H1 (cell line): ENCODE measurements around the gene RHO. TPM values are rescaled to one million over a fixed set of nuclear protein-coding genes. Genes with fewer than 3 reads are reported as not detected.

Experiments used
- CTCF ChIA-PET: fragments of 300-600 bp; sonication (Branson Sonifier 250); formaldehyde crosslinking; loops from one replicate; lab custom pipeline; 2021; ENCODE audit not compliant: partially characterized antibody; lab: Charles Lee
- POLR2A ChIA-PET: fragments of 300-600 bp; sonication (Branson Sonifier 250); formaldehyde crosslinking; loops from one replicate; lab custom pipeline; 2021; ENCODE audit warnings: inconsistent platforms; ENCODE audit not compliant: partially characterized antibody; lab: Charles Lee
- DNase-seq, 2 experiments: peaks; one replicate each; pipeline versions ENCODE4 v3.0.0 to v3.0.0-alpha.2; 2010 to 2022; ENCODE audit warnings: low spot score in 2 of 2, low read depth in 1 of 2, mixed read lengths in 1 of 2
- FAIRE-seq: peaks from 2 replicates; lab custom pipeline; 2011; peaks lifted over from hg19 to GRCh38; lab: Jason Lieb, UNC
- H2AFZ ChIP-seq: 2 replicates; pipeline ENCODE4 v1.8.1; 2012; ENCODE audit warnings: low read length, inconsistent platforms
- H2AK5ac ChIP-seq: 2 replicates; pipeline ENCODE4 v1.6.1; 2013; ENCODE audit warnings: low read depth, low read length
- H2BK120ac ChIP-seq: replicated peaks from 2 replicates; pipeline ENCODE3; 2013; ENCODE audit warnings: low read depth, low read length, inconsistent platforms
- H2BK12ac ChIP-seq: 2 replicates; pipeline ENCODE4 v1.6.1; 2013; ENCODE audit warnings: low read depth, low read length
- H2BK15ac ChIP-seq: 2 replicates; pipeline ENCODE4 v1.6.1; 2013; ENCODE audit warnings: low read length
- H2BK20ac ChIP-seq: 2 replicates; pipeline ENCODE4 v1.6.1; 2013; ENCODE audit warnings: low read length
- H2BK5ac ChIP-seq: 2 replicates; pipeline ENCODE4 v1.6.1; 2013; ENCODE audit warnings: low read depth, low read length
- H3K14ac ChIP-seq: 2 replicates; pipeline ENCODE4 v1.6.1; 2013; ENCODE audit warnings: inconsistent platforms; ENCODE audit not compliant: insufficient read length
- H3K18ac ChIP-seq: 2 replicates; pipeline ENCODE4 v1.6.1; 2013; ENCODE audit warnings: low read length; ENCODE audit errors: extremely low read depth
- H3K23ac ChIP-seq: 2 replicates; pipeline ENCODE4 v1.6.1; 2013; ENCODE audit warnings: inconsistent platforms; ENCODE audit not compliant: insufficient read length
- H3K23me2 ChIP-seq: 2 replicates; pipeline ENCODE4 v1.6.1; 2013; ENCODE audit warnings: low read depth, low read length
- H3K27ac ChIP-seq: 2 replicates; pipeline ENCODE4 v1.6.1; 2011; ENCODE audit warnings: low read depth, low read length, inconsistent platforms
- H3K27me3 ChIP-seq, 4 experiments: replicated peaks in 1 of 4; 1 replicate in 1 of 4; 2 replicates in 3 of 4; pipeline versions ENCODE4 v1.6.1 to v1.8.1; 2011 to 2013; ENCODE audit warnings: low read length in 3 of 4, mild to moderate bottlenecking in 3 of 4, inconsistent platforms in 2 of 4, mixed read lengths in 2 of 4, moderate library complexity in 1 of 4; ENCODE audit not compliant: control insufficient read depth in 3 of 4, insufficient read depth in 3 of 4; ENCODE audit errors: extremely low read depth in 1 of 4
- H3K36me3 ChIP-seq, 4 experiments: 2 replicates each; pipeline versions ENCODE4 v1.6.1 to v1.8.1; 2011 to 2013; ENCODE audit warnings: mild to moderate bottlenecking in 4 of 4, low read length in 3 of 4, moderate library complexity in 2 of 4, control low read depth in 1 of 4, inconsistent platforms in 1 of 4; ENCODE audit not compliant: insufficient read depth in 4 of 4, control insufficient read depth in 2 of 4
- H3K4ac ChIP-seq: replicated peaks from 2 replicates; pipeline ENCODE3; 2013; ENCODE audit warnings: low read length, low read depth, mixed read lengths, inconsistent platforms; ENCODE audit not compliant: insufficient read length
- H3K4me1 ChIP-seq, 4 experiments: replicated peaks in 1 of 4; 1 replicate in 1 of 4; 2 replicates in 3 of 4; pipeline versions ENCODE4 v1.6.1 to v1.8.1; 2011 to 2013; ENCODE audit warnings: low read length in 3 of 4, inconsistent platforms in 2 of 4, mixed read lengths in 1 of 4; ENCODE audit not compliant: insufficient read depth in 4 of 4, control insufficient read depth in 3 of 4
- H3K4me2 ChIP-seq, 2 experiments: 2 replicates each; pipeline versions ENCODE4 v1.6.1 to v1.8.1; 2011 to 2013; ENCODE audit warnings: low read depth in 2 of 2, low read length in 2 of 2, control low read depth in 1 of 2, inconsistent platforms in 1 of 2, mild to moderate bottlenecking in 1 of 2; ENCODE audit not compliant: insufficient read depth in 1 of 2
- H3K4me3 ChIP-seq, 4 experiments: fragments of 200-600, 300-600 bp in 1 of 4; sonication (generic), shearing (Covaris generic), sonication (Bioruptor Twin) in 1 of 4; 2 replicates each; pipeline versions ENCODE4 v1.5.1 to v1.8.1; 2011 to 2016; ENCODE audit warnings: low read length in 4 of 4, low read depth in 3 of 4, control low read depth in 2 of 4, inconsistent platforms in 2 of 4, mild to moderate bottlenecking in 2 of 4, mixed read lengths in 1 of 4, moderate library complexity in 1 of 4; ENCODE audit not compliant: insufficient read depth in 2 of 4; ENCODE audit errors: extremely low read depth in 1 of 4
- H3K56ac ChIP-seq: replicated peaks from 2 replicates; pipeline ENCODE3; 2013; ENCODE audit warnings: low read depth, mild to moderate bottlenecking, mixed read lengths, low read length, inconsistent platforms; ENCODE audit not compliant: insufficient read length
- H3K79me1 ChIP-seq: 2 replicates; pipeline ENCODE4 v1.6.1; 2013; ENCODE audit warnings: low read depth, low read length, control low read depth
- H3K79me2 ChIP-seq, 2 experiments: 2 replicates each; pipeline versions ENCODE4 v1.6.1 to v1.8.1; 2012 to 2013; ENCODE audit warnings: low read length in 2 of 2, mild to moderate bottlenecking in 2 of 2, inconsistent platforms in 1 of 2; ENCODE audit not compliant: insufficient read depth in 2 of 2, control insufficient read depth in 1 of 2
- H3K9ac ChIP-seq, 4 experiments: replicated peaks in 1 of 4; 1 replicate in 1 of 4; 2 replicates in 3 of 4; pipeline versions ENCODE4 v1.6.1 to v1.8.1; 2011 to 2013; ENCODE audit warnings: low read depth in 3 of 4, low read length in 3 of 4, control low read depth in 2 of 4, mild to moderate bottlenecking in 2 of 4, moderate library complexity in 2 of 4, inconsistent platforms in 1 of 4; ENCODE audit errors: extremely low read depth in 1 of 4
- H3K9me3 ChIP-seq, 2 experiments: 2 replicates each; pipeline versions ENCODE4 v1.6.1 to v1.8.1; 2012 to 2013; ENCODE audit warnings: mild to moderate bottlenecking in 2 of 2, moderate library complexity in 2 of 2, control low read depth in 1 of 2, inconsistent platforms in 1 of 2, low read depth in 1 of 2, low read length in 1 of 2, mixed read lengths in 1 of 2; ENCODE audit not compliant: insufficient read depth in 2 of 2
- H4K20me1 ChIP-seq, 2 experiments: replicated peaks in 1 of 2; 2 replicates each; pipeline versions ENCODE3 to v1.8.1; 2011 to 2013; ENCODE audit warnings: inconsistent platforms in 2 of 2, low read length in 2 of 2, mild to moderate bottlenecking in 1 of 2; ENCODE audit not compliant: insufficient read depth in 2 of 2, control insufficient read depth in 1 of 2
- H4K5ac ChIP-seq: 2 replicates; pipeline ENCODE4 v1.6.1; 2013; ENCODE audit warnings: low read length, low read depth, mixed read lengths, inconsistent platforms; ENCODE audit not compliant: insufficient read length
- H4K8ac ChIP-seq: 2 replicates; pipeline ENCODE4 v1.8.0; 2013; ENCODE audit warnings: mild to moderate bottlenecking, moderate library complexity, low read length, inconsistent platforms; ENCODE audit not compliant: insufficient read depth; ENCODE audit errors: extremely low read depth
- H4K91ac ChIP-seq: replicated peaks from 2 replicates; pipeline ENCODE3; 2013; ENCODE audit warnings: low read length, mixed read lengths, inconsistent platforms; ENCODE audit not compliant: insufficient read length
- RFX5 ChIP-seq: IDR thresholded peaks from 2 replicates; pipeline ENCODE4 v1.6.1; 2011; ENCODE audit warnings: low read depth, low read length, improper control_type of control experiment, borderline replicate concordance
- YY1 ChIP-seq: IDR thresholded peaks from 2 replicates; pipeline ENCODE4 v1.6.1; 2011; ENCODE audit warnings: low read depth, mild to moderate bottlenecking, low read length
- WGBS, 2 experiments: shearing (Covaris generic) in 1 of 2; methylation state at CpG; one replicate each; pipeline versions ENCODE4 v1.1.6 to v1.1.7; 2013 to 2015; ENCODE audit warnings: low lambda C conversion rate in 2 of 2, mixed read lengths in 2 of 2, inconsistent platforms in 1 of 2, low coverage in 1 of 2, missing lambda C conversion rate in 1 of 2; ENCODE audit not compliant: insufficient replicate concordance in 2 of 2, insufficient coverage in 1 of 2, insufficient read length in 1 of 2; ENCODE audit errors: extremely low coverage in 1 of 2, missing lambda C conversion rate in 1 of 2; 5-methylcytosine and 5-hydroxymethylcytosine counted together
- polyA plus RNA-seq, 7 experiments: library from polyadenylated mRNA; depleted of rRNA in 3 of 7; stranded (reverse) in 5 of 7; unstranded in 2 of 7; fragments of >200 nt in 5 of 7; fragments of 200-250 nt in 2 of 7; gene quantifications; 1 replicate in 5 of 7; 2 replicates in 1 of 7; 4 replicates in 1 of 7; pipeline versions ENCODE4 v1.2.1 to v1.2.3, GENCODE V29; 2011 to 2013; ENCODE audit warnings: missing spikeins in 2 of 7, mixed read lengths in 2 of 7
- total RNA-seq: library from RNA; stranded (reverse); fragmentation: NEBNext Ultra II Directional; extraction: Animal tissue kit (Norgen Biotek cat#: 25700); gene quantifications from 2 replicates; pipeline ENCODE4 v1.2.1, GENCODE V29; 2021

Gene RHO
- total and polyA plus RNA-seq, 2 of the 8 experiments (the other 6 are each of a cell fraction or from before 2014, with no cell fraction given): not detected

GRCh38 chr3:129481766-129482332, 46.6 kb upstream of the RHO start:
- H2BK20ac ChIP-seq: no peak overlapping the region
- CTCF ChIA-PET: interaction anchor here (0.6 to 3.8 kb wide), 12 partner anchors 9 to 153 kb away, joined by 3 to 17 read pairs (median 5); partner anchors contain the start of gene EFCAB12
- no peak overlapping the region for H4K5ac ChIP-seq
- no peak overlapping the region for H2BK120ac ChIP-seq
- no peak overlapping the region; the same call in 1 of the 2 replicates for H3K18ac ChIP-seq
- no peaks in the 10 kb centered on the region; the same call in 1 of the 2 replicates for H3K23me2 ChIP-seq
- H3K36me3 ChIP-seq: peaks cover 0 to 15% (median 8%) of the 10 kb centered on the region in 4 experiments; a peak in 5 of 8 replicates
- no peak overlapping the region for H3K4me3 ChIP-seq
- no peak overlapping the region for H2BK5ac ChIP-seq
- H3K4me1 ChIP-seq: peaks cover 2 to 12% (median 5%) of the 10 kb centered on the region in 4 experiments; a peak in 6 of 7 replicates
- no peak overlapping the region for H3K4me2 ChIP-seq
- H3K14ac ChIP-seq: no peak overlapping the region
- H4K8ac ChIP-seq: no peak overlapping the region
- TF ChIP-seq YY1 (no peak), RFX5 (no peak)
- TF ChIP-seq, all 59 proteins: peak for 0
- H3K79me2 ChIP-seq: no peaks in the 10 kb centered on the region
- no peak overlapping the region for H2AK5ac ChIP-seq
- H3K27me3 ChIP-seq: no peaks in the 10 kb centered on the region
- H3K27ac ChIP-seq: no peak overlapping the region
- DNase-seq (no peak), FAIRE-seq (no peak)
- H2AFZ ChIP-seq: no peak overlapping the region
- no peak overlapping the region for H3K4ac ChIP-seq
- H3K56ac ChIP-seq: no peak overlapping the region
- H3K23ac ChIP-seq: no peak overlapping the region
- no peak overlapping the region for H4K91ac ChIP-seq
- H2BK15ac ChIP-seq: no peak overlapping the region
- no peaks in the 10 kb centered on the region for H3K9me3 ChIP-seq
- H4K20me1 ChIP-seq: no peaks in the 10 kb centered on the region
- H3K79me1 ChIP-seq: no peaks in the 10 kb centered on the region
- H2BK12ac ChIP-seq: no peak overlapping the region
- H3K9ac ChIP-seq: no peak overlapping the region
- POLR2A ChIA-PET: interaction anchor here (1.0 to 1.1 kb wide), 2 partner anchors 10 to 165 kb away, joined by 3 read pairs; no protein-coding TSS in a partner anchor
- 95% methylated on average over 12 of the region's 12 CpGs; no CpG with 5 or more reads in 1 of the 2 experiments for WGBS, 2 experiments
